ENCODE measurements around the gene ARHGAP32.

Gene ARHGAP32

DNA sequence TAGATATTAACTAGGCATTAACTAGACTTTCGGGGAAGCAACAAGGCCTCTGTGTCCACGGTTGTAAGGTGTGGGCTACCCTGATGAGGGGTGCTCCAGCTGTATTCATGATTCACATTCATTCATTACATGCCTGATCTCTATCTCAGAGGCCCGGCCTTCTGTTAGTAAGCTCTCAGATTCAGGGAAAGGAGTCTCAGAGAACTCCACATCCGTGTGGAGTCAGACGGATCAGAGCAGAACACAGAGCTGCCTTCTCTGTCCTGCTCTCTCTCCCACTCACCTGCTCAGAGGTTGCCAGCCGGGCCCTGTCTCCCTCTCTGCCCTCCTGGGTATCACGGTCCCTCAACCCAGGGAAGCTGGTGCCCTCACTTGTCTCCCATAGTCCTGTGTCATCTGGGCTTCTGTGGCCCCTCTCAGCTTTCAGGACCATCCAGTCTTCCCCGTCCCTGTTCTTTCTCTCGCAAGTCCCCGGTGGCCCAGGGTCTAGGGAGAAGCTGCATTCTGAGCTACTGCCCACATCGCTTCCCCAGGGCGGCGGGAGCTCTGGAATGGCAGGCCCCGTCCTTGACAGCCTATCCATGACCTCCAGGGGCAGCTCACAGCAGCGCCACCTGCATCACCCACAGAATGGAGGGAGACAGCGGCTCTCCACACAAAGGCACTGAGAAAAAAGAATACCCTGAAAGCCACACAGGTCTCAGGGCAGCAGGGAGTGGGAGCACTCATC lies 253.8 kb downstream of the ARHGAP32 start:
- Mint-ChIP-seq H3K4me3 (no peak overlapping the region), H3K27ac (no peak overlapping the region), H3K9me3 (no peaks in the 10 kb centered on the region), H3K4me1 (ENCODE audit: low read depth) (no peaks in the 10 kb centered on the region), H3K36me3 (ENCODE audit: low read depth) (no peaks in the 10 kb centered on the region), H3K27me3 (ENCODE audit: low read depth) (no peaks in the 10 kb centered on the region)

GRCh38 chr11:128937480-128937879 lies 254.6 kb downstream of the ARHGAP32 start:
- Mint-ChIP-seq H3K27me3 (ENCODE audit: low read depth) (no peaks in the 10 kb centered on the region), H3K9me3 (no peaks in the 10 kb centered on the region), H3K4me1 (ENCODE audit: low read depth) (no peaks in the 10 kb centered on the region), H3K27ac (no peak overlapping the region), H3K4me3 (no peak overlapping the region), H3K36me3 (ENCODE audit: low read depth) (no peaks in the 10 kb centered on the region)

GRCh38 chr11:128936606-128937251 lies 255.4 kb downstream of the ARHGAP32 start:
- no peaks in the 10 kb centered on the region for H3K36me3 Mint-ChIP-seq (ENCODE audit: low read depth)
- no peaks in the 10 kb centered on the region for H3K9me3 Mint-ChIP-seq
- no peaks in the 10 kb centered on the region for H3K27me3 Mint-ChIP-seq (ENCODE audit: low read depth)
- H3K27ac Mint-ChIP-seq = no peak overlapping the region
- no peaks in the 10 kb centered on the region for H3K4me1 Mint-ChIP-seq (ENCODE audit: low read depth)
- H3K4me3 Mint-ChIP-seq = no peak overlapping the region

GRCh38 chr11:128934926-128935325 lies 257.2 kb downstream of the ARHGAP32 start:
- Mint-ChIP-seq H3K36me3 (ENCODE audit: low read depth) (no peaks in the 10 kb centered on the region), H3K9me3 (no peaks in the 10 kb centered on the region), H3K27ac (no peak overlapping the region), H3K4me1 (ENCODE audit: low read depth) (no peaks in the 10 kb centered on the region), H3K27me3 (ENCODE audit: low read depth) (no peaks in the 10 kb centered on the region), H3K4me3 (no peak overlapping the region)

- Mint-ChIP-seq H3K4me3 (no peak overlapping the region), H3K27me3 (ENCODE audit: low read depth) (no peaks in the 10 kb centered on the region)
These were observed 257.8 kb downstream of the ARHGAP32 start for GRCh38 chr11:128934351-128934750.

GRCh38 chr11:128933481-128934178 lies 258.5 kb downstream of the ARHGAP32 start:
- no peaks in the 10 kb centered on the region for H3K27me3 Mint-ChIP-seq (ENCODE audit: low read depth)

More at GRCh38 chr11:128934351-128934750, 257.8 kb downstream of the ARHGAP32 start:
- Mint-ChIP-seq H3K9me3 (no peaks in the 10 kb centered on the region), H3K36me3 (ENCODE audit: low read depth) (no peaks in the 10 kb centered on the region), H3K27ac (no peak overlapping the region), H3K4me1 (ENCODE audit: low read depth) (peaks cover 3% of the 10 kb centered on the region)

GRCh38 chr11:128931668-128932067 lies 260.5 kb downstream of the ARHGAP32 start:
- peaks cover 10% of the 10 kb centered on the region for H3K4me1 Mint-ChIP-seq (ENCODE audit: low read depth)

More at GRCh38 chr11:128933481-128934178, 258.5 kb downstream of the ARHGAP32 start:
- Mint-ChIP-seq H3K4me1 (ENCODE audit: low read depth) (peaks cover 6% of the 10 kb centered on the region), H3K36me3 (ENCODE audit: low read depth) (no peaks in the 10 kb centered on the region), H3K4me3 (no peak overlapping the region), H3K9me3 (no peaks in the 10 kb centered on the region), H3K27ac (no peak overlapping the region)

GRCh38 chr11:128931066-128931465 lies 261.1 kb downstream of the ARHGAP32 start:
- H3K27me3 Mint-ChIP-seq (ENCODE audit: low read depth) = no peaks in the 10 kb centered on the region
- H3K27ac Mint-ChIP-seq = no peak overlapping the region
- H3K9me3 Mint-ChIP-seq = no peaks in the 10 kb centered on the region
- peaks cover 10% of the 10 kb centered on the region for H3K4me1 Mint-ChIP-seq (ENCODE audit: low read depth)
- H3K36me3 Mint-ChIP-seq (ENCODE audit: low read depth) = no peaks in the 10 kb centered on the region
- H3K4me3 Mint-ChIP-seq = no peak overlapping the region

More at GRCh38 chr11:128931668-128932067, 260.5 kb downstream of the ARHGAP32 start:
- H3K27ac Mint-ChIP-seq = no peak overlapping the region
- H3K9me3 Mint-ChIP-seq = no peaks in the 10 kb centered on the region
- no peaks in the 10 kb centered on the region for H3K36me3 Mint-ChIP-seq (ENCODE audit: low read depth)
- no peaks in the 10 kb centered on the region for H3K27me3 Mint-ChIP-seq (ENCODE audit: low read depth)
- H3K4me3 Mint-ChIP-seq = no peak overlapping the region

GRCh38 chr11:128929991-128930390 lies 262.1 kb downstream of the ARHGAP32 start:
- Mint-ChIP-seq H3K36me3 (ENCODE audit: low read depth) (no peaks in the 10 kb centered on the region), H3K4me3 (no peak overlapping the region)

GRCh38 chr11:128929468-128929867 lies 262.7 kb downstream of the ARHGAP32 start:
- H3K4me1 Mint-ChIP-seq (ENCODE audit: low read depth) = peaks cover 10% of the 10 kb centered on the region
- no peak overlapping the region for H3K27ac Mint-ChIP-seq
- H3K4me3 Mint-ChIP-seq = no peak overlapping the region
- no peaks in the 10 kb centered on the region for H3K27me3 Mint-ChIP-seq (ENCODE audit: low read depth)
- H3K9me3 Mint-ChIP-seq = no peaks in the 10 kb centered on the region
- no peaks in the 10 kb centered on the region for H3K36me3 Mint-ChIP-seq (ENCODE audit: low read depth)

More at GRCh38 chr11:128929991-128930390, 262.1 kb downstream of the ARHGAP32 start:
- H3K27me3 Mint-ChIP-seq (ENCODE audit: low read depth) = no peaks in the 10 kb centered on the region
- H3K9me3 Mint-ChIP-seq = no peaks in the 10 kb centered on the region
- H3K27ac Mint-ChIP-seq = no peak overlapping the region
- peaks cover 10% of the 10 kb centered on the region for H3K4me1 Mint-ChIP-seq (ENCODE audit: low read depth)

DNA sequence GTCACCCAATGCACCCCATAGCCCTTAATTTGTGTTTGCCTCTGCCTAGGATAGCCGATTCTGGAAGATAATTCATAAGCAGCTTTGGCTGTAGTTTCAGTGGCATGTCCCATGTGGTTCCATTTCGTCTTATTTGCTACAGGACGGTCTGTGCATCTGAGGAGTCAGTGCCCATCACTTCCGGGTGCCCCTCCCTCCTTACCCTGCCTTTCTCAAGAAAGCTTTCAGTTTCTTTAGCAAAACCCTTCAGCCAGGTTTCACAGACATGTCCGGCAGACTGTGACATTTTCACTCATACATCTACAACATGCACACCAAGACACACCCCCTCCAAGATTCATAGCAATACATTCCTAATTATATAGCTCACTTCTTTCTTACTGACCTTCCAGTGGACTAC lies 263.7 kb downstream of the ARHGAP32 start:
- H3K27me3 Mint-ChIP-seq (ENCODE audit: low read depth) = no peaks in the 10 kb centered on the region
- peaks cover 10% of the 10 kb centered on the region for H3K4me1 Mint-ChIP-seq (ENCODE audit: low read depth)
- H3K36me3 Mint-ChIP-seq (ENCODE audit: low read depth) = no peaks in the 10 kb centered on the region
- H3K4me3 Mint-ChIP-seq = no peak overlapping the region
- no peaks in the 10 kb centered on the region for H3K9me3 Mint-ChIP-seq
- no peak overlapping the region for H3K27ac Mint-ChIP-seq

DNA sequence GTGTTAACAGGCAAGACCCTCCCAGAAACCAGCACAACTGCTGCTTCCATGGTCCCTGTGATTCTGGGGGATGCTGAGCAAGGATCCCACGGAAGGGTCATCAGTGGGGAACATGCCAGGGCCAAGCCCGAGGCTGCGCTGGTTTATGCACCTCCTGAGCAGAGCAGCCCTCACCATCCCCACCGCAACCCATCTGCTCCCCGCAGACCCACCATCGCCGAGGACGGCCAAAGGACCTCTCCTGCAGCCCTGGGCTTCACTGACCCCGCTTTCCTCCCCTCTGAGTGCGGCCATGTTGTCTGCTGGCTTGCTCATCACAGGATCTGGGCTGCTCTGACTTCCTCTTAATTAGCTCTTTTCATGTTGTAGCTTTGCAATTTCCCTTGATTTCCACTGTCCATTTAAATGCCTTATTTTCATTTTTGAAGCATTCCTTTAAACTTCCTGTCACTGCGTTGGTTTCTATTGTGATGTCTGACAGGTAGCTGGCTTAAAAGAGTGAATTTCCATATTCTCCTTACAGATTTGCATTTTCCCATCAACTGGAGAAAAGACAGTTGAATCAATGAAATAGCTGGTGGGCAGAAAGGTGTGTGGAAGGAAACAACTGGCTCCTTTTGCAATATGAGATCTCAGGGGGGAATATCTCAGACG lies 264.3 kb downstream of the ARHGAP32 start:
- no peaks in the 10 kb centered on the region for H3K9me3 Mint-ChIP-seq
- H3K27me3 Mint-ChIP-seq (ENCODE audit: low read depth) = no peaks in the 10 kb centered on the region
- no peak overlapping the region for H3K27ac Mint-ChIP-seq
- no peak overlapping the region for H3K4me3 Mint-ChIP-seq
- no peaks in the 10 kb centered on the region for H3K36me3 Mint-ChIP-seq (ENCODE audit: low read depth)
- peaks cover 10% of the 10 kb centered on the region for H3K4me1 Mint-ChIP-seq (ENCODE audit: low read depth)

GRCh38 chr11:128927108-128927461 lies 265.0 kb downstream of the ARHGAP32 start:
- Mint-ChIP-seq H3K9me3 (no peaks in the 10 kb centered on the region), H3K36me3 (ENCODE audit: low read depth) (no peaks in the 10 kb centered on the region), H3K4me3 (no peak overlapping the region), H3K4me1 (ENCODE audit: low read depth) (peaks cover 10% of the 10 kb centered on the region), H3K27me3 (ENCODE audit: low read depth) (no peaks in the 10 kb centered on the region), H3K27ac (no peak overlapping the region)

- Mint-ChIP-seq H3K4me3 (no peak overlapping the region), H3K9me3 (no peaks in the 10 kb centered on the region), H3K27ac (no peak overlapping the region), H3K4me1 (ENCODE audit: low read depth) (peaks cover 10% of the 10 kb centered on the region), H3K27me3 (ENCODE audit: low read depth) (no peaks in the 10 kb centered on the region), H3K36me3 (ENCODE audit: low read depth) (no peaks in the 10 kb centered on the region)
These were observed 265.6 kb downstream of the ARHGAP32 start for GRCh38 chr11:128926437-128927107.
